Measurements from ENCODE around the gene RNU7-1. TPM values are rescaled to one million over a fixed set of nuclear protein-coding genes. Genes with fewer than 3 reads are reported as not detected.

The RNU7-1 gene
- total RNA-seq, 1 experiment from 2014 or later: not detected

DNA sequence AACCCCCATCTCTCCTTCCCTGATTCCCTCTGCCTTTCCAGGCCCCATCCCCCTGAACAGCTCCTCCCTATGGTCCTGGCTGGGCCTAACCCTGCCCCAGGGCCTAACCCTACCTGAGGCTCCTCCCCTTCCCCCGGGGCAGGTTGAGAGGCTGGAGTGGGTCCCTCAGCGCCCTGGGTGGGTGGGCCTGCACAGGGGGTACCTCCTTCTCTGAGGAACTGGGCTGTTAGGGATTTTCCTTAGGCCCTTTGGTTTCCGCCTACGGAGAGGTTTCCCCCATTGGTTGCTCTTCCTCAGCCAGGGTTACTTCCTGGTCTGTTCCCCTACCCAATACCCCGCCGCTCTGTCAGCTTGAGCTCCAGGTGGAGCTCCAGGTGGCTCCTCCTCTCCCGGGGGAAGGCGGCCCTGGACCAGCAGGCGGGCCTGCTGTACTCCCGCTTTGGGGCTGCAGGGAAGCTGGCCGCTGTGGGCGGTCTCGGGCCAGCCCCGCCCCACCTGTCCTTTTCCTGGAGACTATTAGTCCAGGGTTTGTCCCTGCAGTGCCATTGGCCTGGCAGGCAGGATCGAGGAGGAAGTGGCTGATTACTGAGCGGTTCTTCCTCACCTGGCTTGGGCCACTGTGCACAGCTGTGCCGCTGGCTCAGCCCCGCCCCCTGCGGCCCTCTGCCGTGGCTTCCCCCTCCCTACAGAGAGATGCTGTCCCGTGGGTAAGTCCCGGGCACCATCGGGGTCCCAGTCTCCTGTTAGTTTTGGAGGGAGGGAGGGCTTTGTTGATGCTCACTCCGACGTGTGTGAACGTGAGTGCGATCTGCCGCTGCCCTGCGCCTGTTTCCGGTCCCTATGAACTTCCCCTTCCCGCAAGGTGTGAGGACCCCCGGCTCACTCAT, 2.7 kb downstream of the RNU7-1 start:
- peaks cover 37% of the 10 kb centered on the region for H3K4me1 Mint-ChIP-seq
- peak overlapping the region; percentile 98 for H3K4me3 Mint-ChIP-seq
- H3K9me3 Mint-ChIP-seq: no peaks in the 10 kb centered on the region
- H3K27ac Mint-ChIP-seq: peak overlapping the region; percentile 99
- H3K36me3 Mint-ChIP-seq: no peaks in the 10 kb centered on the region; the same call in 1 of the 2 replicates
- ATAC-seq: peak; percentile 59
- peak; percentile 95 for DNase-seq (ENCODE audit: low spot score)
- POLR2A ChIA-PET: interaction anchor here (0.6 to 6.2 kb wide), 16 partner anchors 9 to 181 kb away, joined by 3 to 167 read pairs (median 4); partner anchors contain the start of genes C1RL, LPCAT3, PTMS and SPSB2
- no peaks in the 10 kb centered on the region for H3K27me3 Mint-ChIP-seq (ENCODE audit: low read depth)
- CTCF ChIA-PET: interaction anchor here (0.5 to 5.7 kb wide), 24 partner anchors 9 to 624 kb away, joined by 3 to 296 read pairs (median 4); partner anchors contain the start of genes C1RL, CDCA3, LPCAT3 and SPSB2
- no peak for TF ChIP-seq NFATC4 (CRISPR knock-in tag; IDR thresholded peaks at IDR 0.05)
- no peak for TF ChIP-seq PRRX2 (CRISPR knock-in tag; IDR thresholded peaks at IDR 0.05)
- TF ChIP-seq TEAD1 (CRISPR knock-in tag; IDR thresholded peaks at IDR 0.05): no peak
- TF ChIP-seq SOX15 (CRISPR knock-in tag; IDR thresholded peaks at IDR 0.05): no peak
- no peak for TF ChIP-seq RORB (CRISPR knock-in tag; IDR thresholded peaks at IDR 0.05)
- peak; percentile 58; the same call in 1 of the 2 replicates for TF ChIP-seq MYBL2 (CRISPR knock-in tag; IDR thresholded peaks at IDR 0.05)
- no peak for TF ChIP-seq JUN (CRISPR knock-in tag; IDR thresholded peaks at IDR 0.05)
- TF ChIP-seq, protein P1, sequence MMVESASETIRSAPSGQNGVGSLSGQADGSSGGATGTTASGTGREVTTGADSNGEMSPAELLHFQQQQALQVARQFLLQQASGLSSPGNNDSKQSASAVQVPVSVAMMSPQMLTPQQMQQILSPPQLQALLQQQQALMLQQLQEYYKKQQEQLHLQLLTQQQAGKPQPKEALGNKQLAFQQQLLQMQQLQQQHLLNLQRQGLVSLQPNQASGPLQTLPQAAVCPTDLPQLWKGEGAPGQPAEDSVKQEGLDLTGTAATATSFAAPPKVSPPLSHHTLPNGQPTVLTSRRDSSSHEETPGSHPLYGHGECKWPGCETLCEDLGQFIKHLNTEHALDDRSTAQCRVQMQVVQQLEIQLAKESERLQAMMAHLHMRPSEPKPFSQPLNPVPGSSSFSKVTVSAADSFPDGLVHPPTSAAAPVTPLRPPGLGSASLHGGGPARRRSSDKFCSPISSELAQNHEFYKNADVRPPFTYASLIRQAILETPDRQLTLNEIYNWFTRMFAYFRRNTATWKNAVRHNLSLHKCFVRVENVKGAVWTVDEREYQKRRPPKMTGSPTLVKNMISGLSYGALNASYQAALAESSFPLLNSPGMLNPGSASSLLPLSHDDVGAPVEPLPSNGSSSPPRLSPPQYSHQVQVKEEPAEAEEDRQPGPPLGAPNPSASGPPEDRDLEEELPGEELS (CRISPR knock-in tag; IDR thresholded peaks at IDR 0.05): peak; percentile 53; the same call in 1 of the 2 replicates
- TF ChIP-seq, protein P2, sequence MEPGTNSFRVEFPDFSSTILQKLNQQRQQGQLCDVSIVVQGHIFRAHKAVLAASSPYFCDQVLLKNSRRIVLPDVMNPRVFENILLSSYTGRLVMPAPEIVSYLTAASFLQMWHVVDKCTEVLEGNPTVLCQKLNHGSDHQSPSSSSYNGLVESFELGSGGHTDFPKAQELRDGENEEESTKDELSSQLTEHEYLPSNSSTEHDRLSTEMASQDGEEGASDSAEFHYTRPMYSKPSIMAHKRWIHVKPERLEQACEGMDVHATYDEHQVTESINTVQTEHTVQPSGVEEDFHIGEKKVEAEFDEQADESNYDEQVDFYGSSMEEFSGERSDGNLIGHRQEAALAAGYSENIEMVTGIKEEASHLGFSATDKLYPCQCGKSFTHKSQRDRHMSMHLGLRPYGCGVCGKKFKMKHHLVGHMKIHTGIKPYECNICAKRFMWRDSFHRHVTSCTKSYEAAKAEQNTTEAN (CRISPR knock-in tag; IDR thresholded peaks at IDR 0.05): no peak
- TF ChIP-seq GRHL2 (CRISPR knock-in tag; IDR thresholded peaks at IDR 0.05; ENCODE audit: insufficient replicate concordance, severe bottlenecking): no peak
- TF ChIP-seq ZNF423 (CRISPR knock-in tag; IDR thresholded peaks at IDR 0.05): peak; percentile 98
- no peak for TF ChIP-seq SMAD3 (CRISPR knock-in tag; IDR thresholded peaks at IDR 0.05; ENCODE audit: borderline replicate concordance)
- TF ChIP-seq ZNF317 (CRISPR knock-in tag; IDR thresholded peaks at IDR 0.05; ENCODE audit: borderline replicate concordance, low read depth): no peak
- TF ChIP-seq MAX (CRISPR knock-in tag; IDR thresholded peaks at IDR 0.05): peak; percentile 9; the same call in 1 of the 2 replicates
- TF ChIP-seq USF1 (CRISPR knock-in tag; IDR thresholded peaks at IDR 0.05): no peak
- TF ChIP-seq, protein P3, sequence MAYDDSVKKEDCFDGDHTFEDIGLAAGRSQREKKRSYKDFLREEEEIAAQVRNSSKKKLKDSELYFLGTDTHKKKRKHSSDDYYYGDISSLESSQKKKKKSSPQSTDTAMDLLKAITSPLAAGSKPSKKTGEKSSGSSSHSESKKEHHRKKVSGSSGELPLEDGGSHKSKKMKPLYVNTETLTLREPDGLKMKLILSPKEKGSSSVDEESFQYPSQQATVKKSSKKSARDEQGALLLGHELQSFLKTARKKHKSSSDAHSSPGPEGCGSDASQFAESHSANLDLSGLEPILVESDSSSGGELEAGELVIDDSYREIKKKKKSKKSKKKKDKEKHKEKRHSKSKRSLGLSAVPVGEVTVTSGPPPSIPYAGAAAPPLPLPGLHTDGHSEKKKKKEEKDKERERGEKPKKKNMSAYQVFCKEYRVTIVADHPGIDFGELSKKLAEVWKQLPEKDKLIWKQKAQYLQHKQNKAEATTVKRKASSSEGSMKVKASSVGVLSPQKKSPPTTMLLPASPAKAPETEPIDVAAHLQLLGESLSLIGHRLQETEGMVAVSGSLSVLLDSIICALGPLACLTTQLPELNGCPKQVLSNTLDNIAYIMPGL (CRISPR knock-in tag; IDR thresholded peaks at IDR 0.05): peak; percentile 48; the same call in 1 of the 2 replicates
- TF ChIP-seq, protein P4, sequence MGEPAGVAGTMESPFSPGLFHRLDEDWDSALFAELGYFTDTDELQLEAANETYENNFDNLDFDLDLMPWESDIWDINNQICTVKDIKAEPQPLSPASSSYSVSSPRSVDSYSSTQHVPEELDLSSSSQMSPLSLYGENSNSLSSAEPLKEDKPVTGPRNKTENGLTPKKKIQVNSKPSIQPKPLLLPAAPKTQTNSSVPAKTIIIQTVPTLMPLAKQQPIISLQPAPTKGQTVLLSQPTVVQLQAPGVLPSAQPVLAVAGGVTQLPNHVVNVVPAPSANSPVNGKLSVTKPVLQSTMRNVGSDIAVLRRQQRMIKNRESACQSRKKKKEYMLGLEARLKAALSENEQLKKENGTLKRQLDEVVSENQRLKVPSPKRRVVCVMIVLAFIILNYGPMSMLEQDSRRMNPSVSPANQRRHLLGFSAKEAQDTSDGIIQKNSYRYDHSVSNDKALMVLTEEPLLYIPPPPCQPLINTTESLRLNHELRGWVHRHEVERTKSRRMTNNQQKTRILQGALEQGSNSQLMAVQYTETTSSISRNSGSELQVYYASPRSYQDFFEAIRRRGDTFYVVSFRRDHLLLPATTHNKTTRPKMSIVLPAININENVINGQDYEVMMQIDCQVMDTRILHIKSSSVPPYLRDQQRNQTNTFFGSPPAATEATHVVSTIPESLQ (CRISPR knock-in tag; IDR thresholded peaks at IDR 0.05): no peak
- TF ChIP-seq, protein P5, sequence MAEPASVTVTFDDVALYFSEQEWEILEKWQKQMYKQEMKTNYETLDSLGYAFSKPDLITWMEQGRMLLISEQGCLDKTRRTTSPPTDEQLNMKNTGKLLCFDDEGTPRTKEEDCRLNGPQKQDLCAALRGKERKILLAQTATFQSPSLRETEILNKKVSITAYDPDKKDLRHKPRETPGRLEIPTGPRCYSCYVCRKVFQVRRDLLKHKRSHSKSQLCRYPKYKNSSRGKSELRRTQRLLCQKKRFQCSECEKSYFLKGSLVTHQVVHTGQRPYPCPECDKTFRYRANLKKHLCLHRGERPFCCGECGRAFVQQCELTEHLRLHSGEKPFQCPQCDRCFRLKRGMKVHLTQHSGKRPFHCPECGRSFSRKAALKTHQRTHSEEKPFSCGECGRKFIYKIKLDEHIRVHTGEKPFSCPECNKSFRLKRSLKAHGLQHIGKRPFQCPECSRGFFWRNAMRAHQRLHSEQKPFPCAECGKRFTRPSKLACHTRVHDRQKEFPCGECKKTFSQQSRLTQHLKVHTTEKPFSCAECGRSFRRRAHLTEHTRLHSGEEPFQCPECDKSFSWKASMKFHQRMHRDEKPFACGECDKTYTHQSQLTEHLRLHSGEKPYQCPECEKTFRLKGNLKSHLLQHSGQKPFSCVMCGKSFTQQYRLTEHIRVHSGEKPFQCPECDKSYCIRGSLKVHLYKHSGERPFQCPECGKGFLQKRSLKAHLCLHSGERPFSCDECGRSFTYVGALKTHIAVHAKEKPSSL (CRISPR knock-in tag; conservative IDR thresholded peaks at IDR 0.05): no peak
- TF ChIP-seq NFYB (CRISPR knock-in tag; conservative IDR thresholded peaks at IDR 0.05; ENCODE audit: low read depth): 0 out of 2 replicates have a peak, but pooled peaks have one; percentile 25
- no peak for TF ChIP-seq ZNF396 (CRISPR knock-in tag; IDR thresholded peaks at IDR 0.05; ENCODE audit: borderline replicate concordance)
- TF ChIP-seq STAT6 (CRISPR knock-in tag; conservative IDR thresholded peaks at IDR 0.05; ENCODE audit: low read depth): no peak
- TF ChIP-seq CREM (CRISPR knock-in tag; IDR thresholded peaks at IDR 0.05): 0 out of 2 replicates have a peak, but pooled peaks have one; percentile 53
- TF ChIP-seq GTF2I (CRISPR knock-in tag; conservative IDR thresholded peaks at IDR 0.05): no peak

Data from WTC11 (cell line).